ENCODE data around the gene LZTR1.
A peak's percentile ranks its signal among the peaks of the same experiment; 100 is the strongest.
"Not testable (repeated sequence)": the region's sequence is repeated elsewhere in the genome, so short reads cannot be mapped to it uniquely, and the experiment has no call there.

The LZTR1 gene

DNA sequence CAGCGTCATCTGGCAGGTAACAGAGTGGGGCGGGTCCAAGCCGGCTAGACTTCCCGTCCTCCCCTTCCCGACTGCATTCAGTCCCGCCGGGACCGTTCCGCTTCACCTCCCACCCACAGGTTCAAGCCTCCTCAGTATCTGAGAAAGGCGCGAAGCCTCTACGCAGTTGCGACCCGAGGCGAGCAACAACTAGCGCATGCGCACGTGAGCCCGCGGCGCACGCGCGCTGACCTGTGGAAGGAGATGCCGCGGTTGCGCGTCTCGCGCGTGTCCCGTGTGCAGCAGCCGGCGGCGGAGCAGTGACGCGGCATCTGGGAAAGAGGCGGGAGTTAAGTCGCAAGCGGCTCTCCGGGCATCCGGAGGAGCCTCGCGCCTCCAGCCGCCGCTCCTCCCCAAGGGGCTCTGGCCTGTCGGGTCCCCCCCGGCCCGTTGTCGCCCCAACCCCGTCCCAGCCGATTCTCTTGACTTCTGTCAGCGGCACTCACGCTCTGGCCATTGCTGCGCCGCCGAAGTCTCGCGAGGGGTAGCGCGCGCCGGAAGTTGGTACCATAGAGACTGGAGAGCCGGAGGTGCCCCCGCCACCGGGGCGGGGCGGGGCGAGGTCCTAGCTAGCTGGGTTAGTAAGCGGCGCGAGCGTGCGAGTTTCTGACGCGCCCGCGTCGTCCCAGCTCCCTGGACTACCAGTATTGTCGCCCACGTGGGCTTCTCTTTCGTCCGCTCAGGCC is 19.7 kb downstream of the LZTR1 start, which contains the start of gene THAP7:
TSS of gene THAP7 (minus strand) at position 518 of the 725 bp plus-strand sequence. CDS start at position 311, 207 bp downstream.
- peak within 1 kb of the TSS; percentile 97 to 98 for H3K27ac Mint-ChIP-seq
- H3K4me1 Mint-ChIP-seq: peaks cover 43% of the 10 kb centered on the region
- no peaks in the 10 kb centered on the region for H3K27me3 Mint-ChIP-seq
- peak within 1 kb of the TSS; percentile 93 to 98 for H3K4me3 Mint-ChIP-seq
- peak; percentile 97 for DNase-seq
- H3K9me3 Mint-ChIP-seq: no peaks in the 10 kb centered on the region
- peak; percentile 95 for ATAC-seq

DNA sequence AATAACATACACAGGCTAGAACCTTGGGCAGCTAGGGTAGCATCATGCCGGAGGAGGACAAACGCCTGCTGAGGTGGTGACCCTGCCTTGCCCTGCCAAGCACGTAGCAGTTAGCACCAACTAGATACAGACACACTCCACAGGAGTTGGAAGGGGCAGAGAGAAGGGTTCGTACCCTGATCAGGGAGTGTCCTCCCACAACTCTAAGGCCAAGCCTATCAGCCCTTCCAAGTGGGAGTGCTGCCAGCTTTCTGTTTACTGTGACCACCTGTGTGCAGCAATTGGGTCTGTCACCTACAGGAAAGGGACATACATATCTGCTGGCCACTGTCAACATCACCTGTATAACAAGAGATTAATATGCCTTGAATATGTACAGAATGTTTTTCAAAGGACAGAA is 21.7 kb downstream of the LZTR1 start:
- Mint-ChIP-seq H3K4me1 (peaks cover 34% of the 10 kb centered on the region), H3K9me3 (no peaks in the 10 kb centered on the region), H3K27ac (peak overlapping the region in 1 of 2 donors; percentile 97), H3K4me3 (peak overlapping the region; percentile 93 to 98), H3K27me3 (no peaks in the 10 kb centered on the region)
- ATAC-seq (no peak), DNase-seq (no peak)

DNA sequence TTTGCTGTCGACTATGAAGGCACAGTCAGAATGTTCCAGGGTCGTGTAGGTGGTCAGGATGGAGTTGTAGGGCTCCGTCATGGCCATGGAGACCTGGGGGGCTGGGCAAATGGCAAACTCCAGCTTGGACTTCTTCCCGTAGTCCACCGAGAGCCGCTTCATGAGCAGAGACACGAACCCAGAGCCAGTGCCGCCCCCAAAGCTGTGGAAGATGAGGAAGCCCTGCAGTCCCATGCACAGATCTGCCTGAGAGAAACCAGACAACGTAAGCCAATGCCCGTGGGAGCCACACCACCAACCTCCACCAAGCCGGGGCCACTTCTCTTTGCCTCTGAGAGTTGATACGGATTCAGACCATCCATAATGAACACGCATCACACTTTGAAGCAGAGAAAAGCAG is 27.1 kb downstream of the LZTR1 start:
- not testable (repeated sequence) for H3K27me3 Mint-ChIP-seq, ATAC-seq, H3K27ac Mint-ChIP-seq, H3K4me1 Mint-ChIP-seq, H3K4me3 Mint-ChIP-seq, DNase-seq, H3K9me3 Mint-ChIP-seq

DNA sequence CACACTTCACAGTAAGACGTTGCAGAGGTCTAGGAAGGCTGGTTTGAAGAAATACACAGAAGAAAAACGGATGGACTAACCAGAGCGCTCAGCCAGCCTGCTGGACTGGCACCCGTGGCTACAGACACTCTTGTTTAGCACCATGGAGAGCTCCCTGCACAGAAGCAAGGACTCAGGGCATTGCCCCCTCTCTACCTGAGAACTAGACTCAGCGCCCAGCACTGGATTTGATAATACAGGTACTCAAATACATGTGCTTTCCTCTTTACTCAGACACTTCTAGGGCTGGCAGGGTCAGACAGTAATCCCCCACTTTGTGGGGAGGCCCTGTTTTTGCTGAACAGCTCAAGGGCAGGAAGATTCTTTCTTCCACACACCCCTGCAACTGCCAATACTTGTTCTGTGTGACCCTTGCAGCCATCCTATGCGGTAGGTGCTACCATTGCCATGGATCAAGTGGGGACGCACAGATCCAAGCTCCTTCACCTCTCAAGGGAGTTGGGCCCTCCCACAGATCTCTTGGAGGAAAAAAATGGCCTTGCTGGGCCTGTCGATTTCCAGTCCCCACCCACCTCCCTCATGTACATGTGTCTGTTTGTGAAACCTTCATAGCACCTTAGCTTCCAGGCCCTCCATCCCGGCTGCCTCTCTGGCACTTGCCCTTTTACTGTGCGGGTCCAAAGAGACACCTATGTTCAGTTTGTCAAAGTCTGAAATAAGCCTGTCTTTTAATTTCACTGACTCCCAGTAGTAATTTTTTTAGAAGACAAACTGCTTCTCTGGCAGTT is 27.7 kb downstream of the LZTR1 start:
- Mint-ChIP-seq H3K27me3 (no peaks in the 10 kb centered on the region), H3K4me1 (peaks cover 12% of the 10 kb centered on the region), H3K27ac (no peak overlapping the region), H3K4me3 (no peak overlapping the region), H3K9me3 (no peaks in the 10 kb centered on the region)
- DNase-seq: no peak
- ATAC-seq: no peak

DNA sequence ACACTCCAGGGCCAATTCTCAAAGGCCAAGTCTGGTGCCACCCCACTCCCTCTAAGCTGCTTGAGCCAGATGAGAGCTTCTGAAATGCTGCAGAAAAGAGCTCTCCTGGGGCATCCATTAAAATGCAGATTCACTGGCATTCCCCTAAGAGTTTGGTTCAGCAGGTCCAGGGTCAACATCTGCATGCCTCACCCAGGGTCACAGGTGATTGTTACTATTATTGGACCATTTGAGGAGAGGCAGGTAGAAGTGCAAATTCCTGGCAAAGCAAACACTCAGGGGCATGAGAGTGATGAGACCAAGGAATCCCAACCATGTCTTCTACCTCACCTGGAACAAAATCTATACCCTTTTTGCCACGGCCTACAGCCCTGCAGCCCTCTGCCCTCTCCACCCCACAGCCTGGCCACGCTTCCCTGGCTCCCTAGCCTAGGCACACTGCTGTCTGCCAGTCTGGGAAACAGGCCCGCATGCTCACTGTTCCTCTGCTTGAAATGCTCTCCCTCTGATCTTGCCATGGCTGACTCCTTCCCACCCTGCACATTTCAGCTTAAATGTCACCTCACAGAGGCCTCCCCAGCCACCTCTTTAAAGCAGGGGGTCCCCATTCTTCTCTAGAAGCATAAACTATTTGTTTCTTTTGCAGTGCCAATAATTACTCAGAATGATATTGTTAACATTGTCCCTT is 28.5 kb downstream of the LZTR1 start:
- H3K4me3 Mint-ChIP-seq: no peak overlapping the region
- H3K4me1 Mint-ChIP-seq: peaks cover 18% of the 10 kb centered on the region
- H3K9me3 Mint-ChIP-seq: no peaks in the 10 kb centered on the region
- H3K27me3 Mint-ChIP-seq: no peaks in the 10 kb centered on the region
- no peak overlapping the region for H3K27ac Mint-ChIP-seq
- ATAC-seq (no peak), DNase-seq (no peak)

DNA sequence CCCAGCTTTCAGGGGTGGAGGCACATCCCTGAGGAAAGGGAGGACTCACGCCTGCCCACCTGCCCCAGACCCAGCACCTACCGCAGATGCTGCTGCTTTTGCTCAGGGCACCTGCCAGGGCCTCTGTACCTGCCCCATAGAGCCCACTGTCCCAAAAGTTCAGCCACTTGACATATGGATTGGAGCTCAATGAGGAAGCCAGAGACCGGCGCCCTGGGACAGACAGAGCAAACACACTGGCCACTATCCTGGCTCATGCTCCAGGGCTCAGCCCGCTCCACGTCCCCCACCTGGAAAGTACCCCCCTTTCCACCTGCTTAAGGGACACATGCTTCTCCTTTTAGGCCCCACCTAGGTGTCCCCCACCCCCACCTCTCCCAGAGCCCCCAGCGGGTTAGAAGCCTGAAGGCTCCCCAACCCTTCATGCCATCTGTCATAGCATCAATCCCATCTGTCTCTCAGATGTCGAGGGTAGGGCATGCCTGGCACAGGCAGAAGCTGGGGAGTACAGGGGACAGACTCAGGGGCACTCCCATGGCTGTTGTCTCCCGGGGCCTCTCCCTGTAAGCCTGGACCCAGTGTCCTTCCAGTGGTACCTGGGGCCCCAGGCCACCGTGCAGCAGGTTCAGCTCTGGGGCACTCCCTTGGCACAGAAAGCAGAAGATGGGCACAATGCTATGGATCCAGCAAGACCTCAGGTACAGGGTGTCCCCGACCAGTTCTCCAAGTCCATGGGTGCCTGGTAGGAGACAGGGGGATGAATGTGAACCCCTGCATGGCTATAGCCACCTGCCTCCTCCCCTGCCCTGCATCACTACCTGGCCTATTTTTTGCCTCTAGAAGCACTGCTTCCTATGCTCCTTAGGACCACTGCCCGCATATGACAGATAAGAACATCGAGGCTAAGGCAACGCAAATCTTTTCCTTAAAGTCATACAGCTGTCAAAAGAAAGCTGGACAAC is 30.6 kb downstream of the LZTR1 start:
- peaks cover 18% of the 10 kb centered on the region for H3K4me1 Mint-ChIP-seq
- ATAC-seq: no peak
- no peak overlapping the region for H3K27ac Mint-ChIP-seq
- H3K27me3 Mint-ChIP-seq: no peaks in the 10 kb centered on the region
- DNase-seq: no peak
- H3K4me3 Mint-ChIP-seq: peak overlapping the region; percentile 92 to 98
- H3K9me3 Mint-ChIP-seq: no peaks in the 10 kb centered on the region

DNA sequence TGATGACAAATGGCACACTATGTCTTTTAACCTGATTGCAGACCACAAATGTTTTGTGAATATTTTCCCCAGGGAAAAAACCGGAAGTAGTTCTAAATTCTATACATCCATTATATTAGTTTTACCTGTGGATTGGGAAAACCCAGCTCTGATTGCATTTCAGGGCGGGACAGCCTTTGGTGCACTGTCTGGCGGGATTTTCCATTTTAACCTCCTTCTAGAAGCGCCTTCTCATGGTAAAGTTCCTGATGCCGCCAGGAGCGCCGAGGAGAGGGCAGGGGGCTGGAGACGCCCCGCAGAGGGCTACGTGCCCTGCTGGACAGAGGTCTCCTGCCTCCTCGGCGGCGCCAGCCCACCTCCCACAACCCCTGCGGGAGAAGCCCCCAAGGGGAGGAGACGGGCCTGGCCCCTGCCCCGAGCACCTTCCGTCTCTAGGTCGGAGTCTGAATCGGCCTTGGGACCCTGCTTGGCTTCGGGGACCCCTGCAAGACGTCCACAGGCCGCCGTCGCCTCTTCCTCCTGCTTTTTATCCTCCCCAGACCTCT is 31.6 kb downstream of the LZTR1 start:
- H3K27ac Mint-ChIP-seq: peak overlapping the region; percentile 82 to 89
- DNase-seq: no peak
- peaks cover 18% of the 10 kb centered on the region for H3K4me1 Mint-ChIP-seq
- H3K27me3 Mint-ChIP-seq: no peaks in the 10 kb centered on the region
- no peak for ATAC-seq
- H3K9me3 Mint-ChIP-seq: no peaks in the 10 kb centered on the region
- peak overlapping the region; percentile 92 to 98 for H3K4me3 Mint-ChIP-seq

DNA sequence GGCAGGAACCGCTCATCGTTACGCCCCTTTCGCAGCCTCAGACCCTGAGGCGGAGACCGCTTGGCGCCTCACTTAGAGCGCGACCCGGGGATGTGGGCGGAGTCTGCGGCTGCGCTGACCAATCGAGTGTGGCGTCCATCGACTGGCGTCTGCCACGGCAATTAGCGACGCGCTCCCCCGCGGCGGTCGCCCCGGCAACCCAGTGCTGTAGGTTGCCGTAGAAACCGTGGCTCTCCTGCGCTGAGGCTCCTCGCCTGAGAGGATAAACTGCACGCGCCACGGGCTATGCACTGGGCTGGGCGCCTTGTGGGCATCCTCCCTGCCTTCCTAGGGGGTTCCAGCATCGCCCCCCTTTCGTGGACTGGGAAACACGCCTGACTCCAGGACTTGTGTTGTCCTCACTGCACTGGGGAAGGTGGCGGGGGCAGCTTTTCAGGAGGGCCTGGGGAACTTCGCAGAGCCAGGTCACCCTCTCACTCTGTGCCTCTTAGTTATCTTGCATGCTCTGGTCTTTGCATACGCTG is 32.2 kb downstream of the LZTR1 start:
- ATAC-seq (peak; percentile 95), DNase-seq (peak; percentile 86 to 90)
- peak overlapping the region; percentile 92 to 98 for H3K4me3 Mint-ChIP-seq
- H3K4me1 Mint-ChIP-seq: peaks cover 18% of the 10 kb centered on the region
- no peaks in the 10 kb centered on the region for H3K9me3 Mint-ChIP-seq
- H3K27me3 Mint-ChIP-seq: no peaks in the 10 kb centered on the region
- H3K27ac Mint-ChIP-seq: peak overlapping the region; percentile 82 to 89

DNA sequence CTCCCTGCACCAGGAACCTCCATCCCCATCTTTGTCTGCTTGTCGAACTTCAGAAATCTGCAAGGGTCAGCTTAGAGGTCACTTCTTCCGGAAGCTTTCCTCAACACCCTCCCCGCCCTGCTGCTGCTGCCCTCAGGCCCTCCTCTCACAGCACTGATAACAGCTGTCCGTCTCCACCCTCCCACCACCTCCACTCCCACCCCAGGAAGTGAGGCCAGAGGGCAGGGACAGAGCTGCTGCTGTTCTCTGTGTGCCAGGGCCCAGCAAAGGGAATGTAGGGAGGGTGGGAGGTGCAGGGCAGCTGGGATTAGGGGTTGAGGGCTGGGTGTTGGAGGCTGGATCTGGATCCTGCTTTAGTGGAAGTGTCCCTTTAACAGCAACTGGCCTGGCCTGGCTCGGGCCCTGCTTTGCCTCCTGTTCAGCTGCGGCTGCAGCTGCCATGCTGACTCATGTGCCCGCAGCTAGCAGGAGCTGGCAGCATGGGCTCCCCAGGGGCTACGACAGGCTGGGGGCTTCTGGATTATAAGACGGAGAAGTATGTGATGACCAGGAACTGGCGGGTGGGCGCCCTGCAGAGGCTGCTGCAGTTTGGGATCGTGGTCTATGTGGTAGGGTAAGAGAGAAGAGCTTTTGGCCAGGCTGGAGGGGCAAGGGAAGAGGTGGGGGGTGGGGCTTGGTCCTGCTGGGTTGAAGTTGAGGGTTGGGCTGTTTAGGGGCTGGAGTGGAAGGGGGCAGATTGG is 32.8 kb downstream of the LZTR1 start, which contains the start of gene P2RX6:
TSS of gene P2RX6 (plus strand) at position 440 of the 740 bp plus-strand sequence. CDS start at position 450, 10 bp downstream.
- Mint-ChIP-seq H3K27me3 (no peaks in the 10 kb centered on the region), H3K4me1 (peaks cover 18% of the 10 kb centered on the region)
- DNase-seq: no peak

DNA sequence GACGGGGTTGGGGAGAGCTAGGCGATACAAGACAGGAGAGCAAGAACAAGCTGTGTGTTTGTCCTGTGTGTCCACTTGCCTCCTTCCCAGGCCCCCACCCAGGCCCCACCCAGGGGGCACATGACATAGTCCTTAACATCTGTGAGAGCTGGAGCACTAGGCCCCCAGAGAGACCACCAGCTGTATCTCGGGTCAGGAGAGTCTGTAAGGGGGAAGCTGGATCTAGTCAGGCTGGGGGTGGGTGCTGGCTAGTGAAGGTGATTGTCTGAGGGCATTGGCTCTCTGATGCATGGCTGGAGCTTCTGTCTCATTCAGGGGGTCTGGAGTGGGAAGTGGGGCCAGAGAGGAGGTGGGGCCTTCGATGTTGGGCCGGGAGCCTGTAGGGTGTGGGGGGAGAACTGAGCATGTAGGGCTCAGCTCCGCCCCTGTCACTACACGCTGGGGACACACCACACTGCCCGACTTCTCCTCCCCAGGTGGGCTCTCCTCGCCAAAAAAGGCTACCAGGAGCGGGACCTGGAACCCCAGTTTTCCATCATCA is 33.4 kb downstream of the LZTR1 start:
- no peaks in the 10 kb centered on the region for H3K9me3 Mint-ChIP-seq
- no peak for ATAC-seq
- peak overlapping the region; percentile 21 to 98 for H3K4me3 Mint-ChIP-seq
- H3K4me1 Mint-ChIP-seq: peaks cover 18% of the 10 kb centered on the region
- H3K27me3 Mint-ChIP-seq: no peaks in the 10 kb centered on the region
- DNase-seq: no peak
- no peak overlapping the region for H3K27ac Mint-ChIP-seq

More for the DNA sequence above, 32.8 kb downstream of the LZTR1 start, which contains the start of gene P2RX6:
- Mint-ChIP-seq H3K4me3 (peak within 1 kb of the TSS; percentile 92 to 98), H3K9me3 (no peaks in the 10 kb centered on the region), H3K27ac (peak within 1 kb of the TSS; percentile 82 to 89)
- no peak for ATAC-seq

DNA sequence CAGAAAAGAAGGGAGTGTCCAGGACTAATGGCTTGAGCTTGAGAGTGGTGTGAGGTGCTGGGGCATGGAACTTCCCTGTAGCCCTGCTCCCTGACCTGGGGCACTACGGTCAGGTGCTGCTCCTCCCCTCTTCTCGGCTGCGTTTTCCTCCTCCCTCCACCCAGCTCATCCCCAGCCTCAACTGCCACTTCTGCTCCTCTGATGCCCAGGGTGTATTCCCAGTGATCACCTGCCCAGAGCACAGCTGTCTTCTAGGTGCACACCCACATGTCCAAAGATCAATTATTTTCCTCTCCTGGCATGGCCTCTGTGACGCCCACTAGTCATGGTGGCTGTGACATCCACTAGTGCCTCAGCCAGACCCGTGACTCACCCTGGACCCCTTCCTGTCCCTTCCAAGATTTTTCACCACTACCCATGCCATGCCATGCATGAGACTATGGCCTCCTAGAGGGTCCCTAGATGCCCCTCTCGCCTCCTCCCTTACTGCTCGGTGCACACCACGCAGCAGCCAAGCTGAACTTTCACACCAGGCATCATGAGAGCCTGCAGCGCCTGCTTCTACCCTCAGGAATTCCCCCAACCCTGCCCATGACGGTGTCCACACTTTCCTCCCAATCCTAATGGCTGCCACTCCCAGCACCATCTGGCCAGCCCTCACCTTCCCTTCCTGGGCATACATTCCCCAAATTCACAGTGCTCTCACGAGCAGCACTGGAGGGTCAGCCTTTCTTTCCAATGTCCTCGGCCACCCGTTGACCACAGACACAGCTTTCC is 34.7 kb downstream of the LZTR1 start:
- ATAC-seq (no peak), DNase-seq (no peak)
- Mint-ChIP-seq H3K27me3 (no peaks in the 10 kb centered on the region), H3K4me1 (peaks cover 18% of the 10 kb centered on the region), H3K9me3 (no peaks in the 10 kb centered on the region), H3K27ac (no peak overlapping the region), H3K4me3 (no peak overlapping the region)

DNA sequence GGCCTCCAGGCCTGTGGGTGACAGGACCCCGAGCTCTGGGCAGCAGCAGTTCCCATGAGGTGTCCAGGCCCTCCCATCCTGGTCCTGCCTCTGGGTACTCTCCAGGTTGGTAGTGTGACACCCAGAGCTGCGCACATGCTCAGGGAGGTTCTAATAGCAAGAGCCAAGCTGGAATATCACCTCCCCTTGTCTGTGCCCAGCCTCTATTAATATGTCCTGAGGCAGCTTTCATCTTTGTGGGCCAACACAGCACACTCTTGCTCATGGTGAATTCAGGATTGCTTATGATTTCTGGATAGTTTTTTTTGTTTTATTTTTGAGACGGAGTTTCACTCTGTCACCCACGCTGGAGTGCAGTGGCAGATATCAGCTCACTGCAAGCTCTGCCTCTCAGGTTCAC is 36.2 kb downstream of the LZTR1 start:
- Mint-ChIP-seq H3K4me3 (no peak overlapping the region), H3K27me3 (no peaks in the 10 kb centered on the region), H3K4me1 (peaks cover 18% of the 10 kb centered on the region), H3K27ac (peak overlapping the region in 1 of 2 donors; percentile 20), H3K9me3 (no peaks in the 10 kb centered on the region)
- no peak for ATAC-seq
- no peak for DNase-seq
